Measurements from ENCODE around the gene ARX. TPM values are rescaled to one million over a fixed set of nuclear protein-coding genes. Genes with fewer than 3 reads are reported as not detected.

The ARX gene
- total and polyA plus RNA-seq, 2 of the 8 experiments (the other 6 are each of a cell fraction or from before 2014, with no cell fraction given) = not detected

- TF ChIP-seq CBX5 (IDR thresholded peaks at IDR 0.05; ENCODE audit: low read depth, low read length) (no peak), RNF2 (IDR thresholded peaks at IDR 0.05; ENCODE audit: borderline replicate concordance, low read depth, low read length, missing control alignments, poor library complexity, severe bottlenecking) (peak; percentile 64)
Measured at GRCh38 chrX:25007059-25008053, 8.4 kb downstream of the ARX start (continued).
